ENCODE results near the gene TIMELESS.

DNA sequence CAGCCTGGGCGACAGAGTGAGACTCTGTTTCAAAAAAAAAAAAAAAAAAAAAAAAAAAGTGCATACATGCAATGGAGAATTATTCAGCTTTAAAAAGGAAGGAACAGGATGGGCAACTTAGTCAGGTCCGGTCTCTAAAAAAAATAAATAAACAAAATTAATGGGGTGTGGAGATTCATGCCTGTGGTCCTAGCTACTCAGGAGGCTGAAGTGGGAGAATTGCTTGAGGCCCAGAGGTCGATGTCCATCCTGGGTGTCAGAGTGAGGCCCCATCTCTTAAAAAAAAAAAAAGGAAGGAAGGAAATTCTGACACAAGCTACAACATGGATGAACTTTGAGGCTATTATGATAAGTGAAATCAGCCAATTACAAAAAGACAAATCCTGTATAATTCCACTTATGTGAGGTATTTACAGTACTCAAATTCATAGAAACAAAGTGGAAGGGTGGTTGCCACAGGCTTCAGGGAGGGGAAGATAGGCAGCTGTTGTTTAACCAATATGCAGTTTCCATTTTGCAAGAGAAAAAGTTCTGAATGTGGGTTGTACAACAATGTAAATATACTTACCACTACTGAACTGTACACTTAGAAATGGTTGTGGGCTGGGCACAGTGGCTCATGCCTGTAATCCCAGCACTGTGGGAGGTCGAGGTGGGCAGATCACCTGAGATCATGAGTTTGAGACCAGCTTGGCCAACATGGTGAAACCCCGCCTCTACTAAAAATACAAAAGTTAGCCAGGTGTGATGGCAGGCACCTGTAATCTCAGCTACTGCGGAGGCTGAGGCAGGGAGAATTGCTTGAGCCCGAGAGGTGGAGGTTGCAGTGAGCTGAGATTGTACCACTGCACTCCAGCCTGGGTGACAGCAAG, 74.3 kb downstream of the TIMELESS start:
- TF ChIP-seq, protein P1, sequence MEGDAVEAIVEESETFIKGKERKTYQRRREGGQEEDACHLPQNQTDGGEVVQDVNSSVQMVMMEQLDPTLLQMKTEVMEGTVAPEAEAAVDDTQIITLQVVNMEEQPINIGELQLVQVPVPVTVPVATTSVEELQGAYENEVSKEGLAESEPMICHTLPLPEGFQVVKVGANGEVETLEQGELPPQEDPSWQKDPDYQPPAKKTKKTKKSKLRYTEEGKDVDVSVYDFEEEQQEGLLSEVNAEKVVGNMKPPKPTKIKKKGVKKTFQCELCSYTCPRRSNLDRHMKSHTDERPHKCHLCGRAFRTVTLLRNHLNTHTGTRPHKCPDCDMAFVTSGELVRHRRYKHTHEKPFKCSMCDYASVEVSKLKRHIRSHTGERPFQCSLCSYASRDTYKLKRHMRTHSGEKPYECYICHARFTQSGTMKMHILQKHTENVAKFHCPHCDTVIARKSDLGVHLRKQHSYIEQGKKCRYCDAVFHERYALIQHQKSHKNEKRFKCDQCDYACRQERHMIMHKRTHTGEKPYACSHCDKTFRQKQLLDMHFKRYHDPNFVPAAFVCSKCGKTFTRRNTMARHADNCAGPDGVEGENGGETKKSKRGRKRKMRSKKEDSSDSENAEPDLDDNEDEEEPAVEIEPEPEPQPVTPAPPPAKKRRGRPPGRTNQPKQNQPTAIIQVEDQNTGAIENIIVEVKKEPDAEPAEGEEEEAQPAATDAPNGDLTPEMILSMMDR (IDR thresholded peaks at IDR 0.05), result no peak
- no peak for TF ChIP-seq POLR2A (IDR thresholded peaks at IDR 0.05)

All from thyroid gland (tissue), 4 donors.